Astrocyte of the cerebellum (primary cell): ENCODE measurements around the gene PF4V1.

Source experiments
- DNase-seq: peaks from one replicate; pipeline ENCODE4 v3.0.0-alpha.2; 2011; ENCODE audit warnings: low read depth
- H3K4me3 ChIP-seq: 2 replicates; pipeline ENCODE4 v1.5.1; 2011; ENCODE audit warnings: mild to moderate bottlenecking, low read depth, low read length, moderate library complexity
- in situ Hi-C: cut with HindIII; loops from 2 replicates; pipeline ENCODE4 v1.10.0; 2017; ENCODE audit warnings: low sequenced_read_pairs
- TF ChIP-seq, protein P1 (sequence below): IDR thresholded peaks from 2 replicates; pipeline ENCODE4 v1.5.1; 2012; ENCODE audit warnings: low read length, low read depth, moderate library complexity, mild to moderate bottlenecking; ENCODE audit errors: missing control alignments

PF4V1 gene

GRCh38 chr4:73832651-73833237 is 20.4 kb upstream of the PF4V1 start:
- no peak for DNase-seq
- TF ChIP-seq, protein P1, sequence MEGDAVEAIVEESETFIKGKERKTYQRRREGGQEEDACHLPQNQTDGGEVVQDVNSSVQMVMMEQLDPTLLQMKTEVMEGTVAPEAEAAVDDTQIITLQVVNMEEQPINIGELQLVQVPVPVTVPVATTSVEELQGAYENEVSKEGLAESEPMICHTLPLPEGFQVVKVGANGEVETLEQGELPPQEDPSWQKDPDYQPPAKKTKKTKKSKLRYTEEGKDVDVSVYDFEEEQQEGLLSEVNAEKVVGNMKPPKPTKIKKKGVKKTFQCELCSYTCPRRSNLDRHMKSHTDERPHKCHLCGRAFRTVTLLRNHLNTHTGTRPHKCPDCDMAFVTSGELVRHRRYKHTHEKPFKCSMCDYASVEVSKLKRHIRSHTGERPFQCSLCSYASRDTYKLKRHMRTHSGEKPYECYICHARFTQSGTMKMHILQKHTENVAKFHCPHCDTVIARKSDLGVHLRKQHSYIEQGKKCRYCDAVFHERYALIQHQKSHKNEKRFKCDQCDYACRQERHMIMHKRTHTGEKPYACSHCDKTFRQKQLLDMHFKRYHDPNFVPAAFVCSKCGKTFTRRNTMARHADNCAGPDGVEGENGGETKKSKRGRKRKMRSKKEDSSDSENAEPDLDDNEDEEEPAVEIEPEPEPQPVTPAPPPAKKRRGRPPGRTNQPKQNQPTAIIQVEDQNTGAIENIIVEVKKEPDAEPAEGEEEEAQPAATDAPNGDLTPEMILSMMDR: no peak
- in situ Hi-C loops: no loop called here
- H3K4me3 ChIP-seq: no peak overlapping the region

DNA sequence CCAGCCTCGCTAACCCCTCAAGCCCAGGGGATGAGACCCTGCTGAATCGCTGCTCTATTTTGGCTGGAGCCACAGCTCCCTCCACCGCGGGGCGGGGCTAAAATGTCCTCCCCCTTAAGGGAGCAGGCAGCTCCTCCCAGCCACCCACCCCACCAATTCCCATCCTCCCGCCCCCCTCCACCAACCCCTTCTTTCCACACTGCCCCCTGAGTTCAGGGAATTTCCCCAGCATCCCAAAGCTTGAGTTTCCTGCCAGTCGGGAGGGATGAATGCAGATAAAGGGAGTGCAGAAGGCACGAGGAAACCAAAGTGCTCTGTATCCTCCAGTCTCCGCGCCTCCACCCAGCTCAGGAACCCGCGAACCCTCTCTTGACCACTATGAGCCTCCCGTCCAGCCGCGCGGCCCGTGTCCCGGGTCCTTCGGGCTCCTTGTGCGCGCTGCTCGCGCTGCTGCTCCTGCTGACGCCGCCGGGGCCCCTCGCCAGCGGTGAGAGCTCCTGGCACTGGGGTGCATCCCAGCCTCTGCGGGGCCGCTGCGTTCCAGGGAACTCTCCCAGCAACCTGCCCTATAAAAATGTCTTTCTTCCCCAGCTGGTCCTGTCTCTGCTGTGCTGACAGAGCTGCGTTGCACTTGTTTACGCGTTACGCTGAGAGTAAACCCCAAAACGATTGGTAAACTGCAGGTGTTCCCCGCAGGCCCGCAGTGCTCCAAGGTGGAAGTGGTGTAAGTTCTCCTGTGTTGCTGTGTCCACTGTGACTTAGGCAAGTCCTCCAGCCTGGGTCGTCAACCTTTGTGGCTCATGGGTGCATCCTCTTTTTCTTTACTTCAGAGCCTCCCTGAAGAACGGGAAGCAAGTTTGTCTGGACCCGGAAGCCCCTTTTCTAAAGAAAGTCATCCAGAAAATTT is 16.5 kb upstream of the PF4V1 start, which contains the start of gene CXCL6:
CXCL6 (plus strand) TSS at position 306 of the 907 bp plus-strand sequence; CDS start at position 379, 73 bp downstream.
- H3K4me3 ChIP-seq: peak within 1 kb of the TSS; percentile 44
- in situ Hi-C loops: no loop called here
- DNase-seq: no peak
- TF ChIP-seq, protein P1: no peak

DNA sequence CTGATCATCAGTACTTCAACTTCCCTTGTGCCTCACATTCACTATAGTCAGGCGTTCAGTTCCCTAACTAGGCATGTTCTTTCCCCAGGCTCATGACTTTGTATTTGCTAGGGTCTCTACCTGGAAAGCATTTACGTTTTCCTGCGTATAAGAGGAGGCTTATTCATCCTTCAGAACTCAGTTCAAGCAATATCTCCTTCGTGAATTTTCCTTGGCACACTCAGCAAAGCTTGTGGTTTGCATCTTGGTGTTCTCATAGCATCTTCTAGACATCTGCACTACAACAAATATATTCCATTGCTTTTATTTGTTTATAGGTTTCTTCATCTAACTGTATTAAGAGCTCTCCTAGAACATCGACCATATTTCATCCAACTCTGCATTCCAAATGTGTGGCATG is 14.0 kb upstream of the PF4V1 start:
- DNase-seq: no peak
- no peak overlapping the region for H3K4me3 ChIP-seq
- in situ Hi-C loops: no loop called here
- TF ChIP-seq, protein P1: no peak

GRCh38 chr4:73839715-73840114 is 13.4 kb upstream of the PF4V1 start:
- H3K4me3 ChIP-seq: no peak overlapping the region
- in situ Hi-C loops: no loop called here
- TF ChIP-seq, protein P1: no peak
- no peak for DNase-seq

DNA sequence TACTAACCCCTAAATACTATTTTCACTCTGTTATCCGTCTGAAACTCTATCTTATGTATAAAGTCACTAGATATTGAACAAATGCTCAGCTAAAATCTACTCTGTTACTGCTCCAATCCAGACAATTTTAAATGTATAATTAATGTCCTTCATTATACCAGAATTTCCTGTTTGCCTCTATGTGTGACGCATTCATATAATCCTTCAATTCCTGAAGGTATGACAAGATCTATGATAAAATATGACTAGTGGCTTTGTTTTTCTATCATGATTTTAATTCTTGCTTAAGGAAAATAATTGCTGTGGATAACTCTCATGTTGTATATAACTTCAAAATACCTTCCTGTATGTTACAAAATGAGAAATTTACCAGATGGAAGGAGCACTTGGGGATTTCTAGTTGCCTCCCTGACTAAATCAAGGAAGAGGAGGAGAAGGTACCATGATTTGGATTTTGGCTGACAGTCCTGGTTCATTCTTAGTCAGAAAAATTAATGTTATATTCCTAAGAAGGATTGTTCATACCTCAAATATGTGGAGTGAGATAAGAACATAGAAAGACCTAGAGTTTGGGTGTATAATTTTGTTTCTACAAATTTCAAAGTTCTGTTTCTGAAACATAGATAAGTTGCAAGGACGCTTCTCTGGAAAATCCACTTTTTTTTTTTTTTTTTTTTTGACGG is 11.7 kb upstream of the PF4V1 start:
- DNase-seq: no peak
- in situ Hi-C loops: no loop called here
- TF ChIP-seq, protein P1: no peak
- H3K4me3 ChIP-seq: no peak overlapping the region

- no peak for DNase-seq
- in situ Hi-C loops: no loop called here
- H3K4me3 ChIP-seq: no peak overlapping the region
- TF ChIP-seq, protein P1: no peak
Measured at GRCh38 chr4:73842696-73843095, 10.4 kb upstream of the PF4V1 start.
